ENCODE results near the gene KRTAP1-4. TPM values are rescaled to one million over a fixed set of nuclear protein-coding genes. Genes with fewer than 3 reads are reported as not detected.

KRTAP1-4 gene
- polyA plus RNA-seq, 6 donors from 2014 or later: not detected

DNA sequence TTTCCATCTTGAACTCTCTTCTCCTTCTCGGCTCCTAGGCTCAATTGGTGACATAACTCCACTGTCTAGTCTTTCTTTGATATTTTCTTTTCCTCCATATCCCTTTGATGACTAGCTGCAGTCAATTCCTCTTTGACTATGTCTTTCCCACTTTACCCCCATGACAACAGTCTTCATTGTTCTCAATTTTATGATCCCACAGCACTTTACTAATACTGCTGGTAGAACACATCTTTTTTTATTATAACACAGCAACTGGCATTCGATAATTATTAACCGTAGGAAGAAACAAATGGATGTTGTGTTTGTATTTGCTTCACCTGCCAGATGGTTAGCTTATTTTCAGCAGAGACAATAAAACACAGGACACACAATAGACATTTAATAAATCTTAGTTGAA lies 37.3 kb downstream of the KRTAP1-4 start:
- peaks cover 36 to 42% (median 41%) of the 10 kb centered on the region in 3 donors for H3K27me3 Mint-ChIP-seq
- H3K4me3 Mint-ChIP-seq: no peak overlapping the region
- no peak for DNase-seq
- no peaks in the 10 kb centered on the region for H3K36me3 Mint-ChIP-seq
- no peak overlapping the region for H3K27ac Mint-ChIP-seq
- peaks cover 2 to 3% (median 3%) of the 10 kb centered on the region in 3 donors for H3K4me1 Mint-ChIP-seq
- no peak for ATAC-seq (ENCODE audit: low read depth in 2 of 2)
- peaks cover 0 to 5% (median 0%) of the 10 kb centered on the region in 7 donors for H3K9me3 Mint-ChIP-seq

DNA sequence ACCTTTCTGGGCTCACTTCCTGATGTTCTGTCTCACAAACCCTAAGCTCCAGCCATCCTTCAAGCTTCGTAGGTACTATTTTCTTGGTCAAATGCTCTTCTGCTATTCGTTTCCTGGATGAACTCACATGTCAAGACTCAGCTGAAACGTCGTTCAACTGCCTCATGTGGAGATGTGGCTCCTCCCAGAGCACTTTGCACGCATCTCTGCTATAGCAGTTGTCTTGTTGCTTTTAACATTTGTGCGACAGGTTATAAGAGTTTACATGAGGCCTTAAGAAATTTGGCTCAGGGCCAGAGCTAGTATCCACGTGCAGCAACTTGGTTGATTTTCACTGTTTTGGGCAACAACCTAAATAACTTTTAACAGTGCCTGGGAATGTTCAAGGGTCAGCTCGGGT lies 43.1 kb downstream of the KRTAP1-4 start:
- Mint-ChIP-seq H3K27ac (no peak overlapping the region), H3K27me3 (peaks cover 19 to 33% (median 24%) of the 10 kb centered on the region in 3 donors), H3K4me3 (no peak overlapping the region), H3K36me3 (no peaks in the 10 kb centered on the region), H3K9me3 (peaks cover 0 to 5% (median 0%) of the 10 kb centered on the region in 7 donors), H3K4me1 (peaks cover 5 to 11% (median 7%) of the 10 kb centered on the region in 3 donors)
- ATAC-seq (ENCODE audit: low read depth in 2 of 2): no peak
- DNase-seq: no peak

DNA sequence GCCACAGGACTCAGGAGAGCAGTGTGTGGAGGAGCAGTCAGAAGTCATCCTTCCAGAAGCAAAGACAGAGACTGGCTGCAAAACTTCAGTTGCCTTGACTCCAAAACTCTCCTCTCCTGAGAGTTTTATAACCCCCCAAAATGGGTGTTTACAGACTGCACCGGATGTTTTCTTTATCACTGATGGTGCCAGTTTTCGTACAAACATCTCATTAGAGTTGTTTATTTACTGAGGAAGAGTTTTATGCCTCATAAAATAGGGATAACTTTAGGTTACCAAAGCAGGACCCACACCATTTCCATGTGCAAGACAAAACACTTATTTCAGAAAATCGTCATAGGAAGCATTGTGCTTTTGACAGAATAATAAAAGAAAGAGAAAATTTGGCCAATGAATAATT lies 45.8 kb downstream of the KRTAP1-4 start, which contains the start of gene KRT40:
TSS of gene KRT40 (minus strand) at position 101 of the 400 bp plus-strand sequence. CDS start at position 48, 53 bp downstream.
- no peak within 1 kb of the TSS for H3K4me3 Mint-ChIP-seq
- H3K27me3 Mint-ChIP-seq: peaks cover 19 to 41% (median 28%) of the 10 kb centered on the region in 3 donors
- ATAC-seq (ENCODE audit: low read depth in 2 of 2) (no peak), DNase-seq (no peak)
- H3K4me1 Mint-ChIP-seq: peaks cover 5 to 11% (median 7%) of the 10 kb centered on the region in 3 donors
- no peaks in the 10 kb centered on the region for H3K9me3 Mint-ChIP-seq
- no peaks in the 10 kb centered on the region for H3K36me3 Mint-ChIP-seq
- peak within 1 kb of the TSS in 1 of 6 donors; percentile 29 for H3K27ac Mint-ChIP-seq

DNA sequence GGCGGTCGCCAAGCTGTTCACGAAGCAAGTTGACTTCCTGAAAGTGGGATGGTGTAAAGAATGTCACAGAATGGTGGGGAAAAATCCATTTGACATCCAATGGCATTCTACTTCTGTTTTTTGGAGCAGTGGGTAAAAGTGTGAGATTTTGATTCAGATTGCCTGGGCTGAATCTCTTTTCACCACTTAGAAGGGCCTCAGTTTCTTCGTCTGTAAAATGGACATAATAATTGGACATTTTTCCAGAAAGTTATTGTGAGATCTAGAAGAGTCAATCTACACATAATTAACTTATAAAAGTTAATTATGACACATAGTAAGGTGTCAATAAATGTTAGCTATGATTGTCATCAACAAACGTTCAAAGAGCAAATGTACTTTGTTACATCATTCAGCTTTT lies 48.9 kb downstream of the KRTAP1-4 start:
- Mint-ChIP-seq H3K9me3 (no peaks in the 10 kb centered on the region), H3K36me3 (no peaks in the 10 kb centered on the region), H3K27me3 (peaks cover 21 to 38% (median 34%) of the 10 kb centered on the region in 3 donors), H3K27ac (no peak overlapping the region), H3K4me3 (no peak overlapping the region), H3K4me1 (no peaks in the 10 kb centered on the region)
- DNase-seq: no peak
- no peak for ATAC-seq (ENCODE audit: low read depth in 2 of 2)

DNA sequence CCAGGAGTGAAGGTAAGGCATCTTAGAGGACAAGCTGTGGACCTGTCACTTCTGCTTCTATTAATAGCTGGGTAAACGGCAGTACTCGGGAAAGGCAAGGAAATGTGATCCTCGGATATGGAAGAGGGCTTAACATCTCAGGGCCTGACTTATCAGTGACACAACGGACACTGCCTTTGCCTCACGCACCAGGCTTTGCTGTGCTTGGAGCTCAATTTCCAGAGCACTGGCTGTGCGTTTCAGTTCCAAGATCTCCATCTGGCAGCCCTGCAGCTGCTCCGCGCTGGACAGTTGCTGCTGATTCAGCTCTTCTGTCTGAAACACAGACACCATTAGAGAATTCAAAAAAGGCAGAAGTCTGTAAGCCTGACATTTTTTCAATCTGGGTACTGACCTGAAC lies 49.4 kb downstream of the KRTAP1-4 start:
- ATAC-seq (ENCODE audit: low read depth in 2 of 2) (no peak), DNase-seq (no peak)
- Mint-ChIP-seq H3K27ac (no peak overlapping the region), H3K9me3 (no peaks in the 10 kb centered on the region), H3K27me3 (peaks cover 24 to 39% (median 29%) of the 10 kb centered on the region in 3 donors), H3K4me1 (no peaks in the 10 kb centered on the region), H3K36me3 (no peaks in the 10 kb centered on the region), H3K4me3 (no peak overlapping the region)

DNA sequence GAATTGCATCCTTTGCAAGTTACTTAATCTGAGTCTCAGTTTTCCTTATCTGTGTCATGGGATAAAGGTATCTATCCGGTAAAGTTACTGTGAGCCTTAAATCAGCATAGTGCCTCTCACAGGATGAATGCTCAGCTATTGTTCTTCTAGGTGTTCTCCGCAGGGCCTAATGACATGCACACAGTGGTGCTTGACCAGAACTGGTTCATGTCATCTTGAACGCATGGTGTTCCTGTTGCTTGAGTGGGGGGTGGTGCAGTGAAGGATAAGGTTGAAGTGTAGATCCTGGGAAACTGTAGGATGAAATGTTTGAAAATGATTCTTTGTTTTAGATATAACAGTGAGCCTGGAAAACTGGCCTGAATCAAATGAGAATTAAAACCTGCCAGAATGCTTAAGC lies 49.9 kb downstream of the KRTAP1-4 start:
- Mint-ChIP-seq H3K4me1 (no peaks in the 10 kb centered on the region), H3K36me3 (no peaks in the 10 kb centered on the region)

More for the DNA sequence above, 49.9 kb downstream of the KRTAP1-4 start:
- H3K27ac Mint-ChIP-seq: no peak overlapping the region
- H3K4me3 Mint-ChIP-seq: no peak overlapping the region
- H3K27me3 Mint-ChIP-seq: peaks cover 28 to 39% (median 33%) of the 10 kb centered on the region in 3 donors
- ATAC-seq (ENCODE audit: low read depth in 2 of 2) (no peak), DNase-seq (no peak)
- H3K9me3 Mint-ChIP-seq: no peaks in the 10 kb centered on the region

Other genes starting within 250 kb of the KRTAP1-4 start
- under 1 TPM in 1 of 6 donors, not detected in 5; 0.53 TPM for gene KRT27, start 247.6 kb downstream of the KRTAP1-4 start, polyA plus RNA-seq (ENCODE audit: low read depth in 6 of 6)
- gene KRT28, start 230.2 kb downstream of the KRTAP1-4 start, polyA plus RNA-seq (ENCODE audit: low read depth in 6 of 6): not detected
- 100 to 1,000 TPM; 194 to 275 (median 232) TPM for gene KRT10, start 207.6 kb downstream of the KRTAP1-4 start, polyA plus RNA-seq (ENCODE audit: low read depth in 6 of 6)
- gene KRT12, start 163.0 kb downstream of the KRTAP1-4 start, polyA plus RNA-seq (ENCODE audit: low read depth in 6 of 6): not detected
- gene KRT20, start 145.0 kb downstream of the KRTAP1-4 start, polyA plus RNA-seq (ENCODE audit: low read depth in 6 of 6): not detected
- under 1 TPM in 1 of 6 donors, not detected in 5; 0.19 TPM for gene KRT23, start 92.5 kb downstream of the KRTAP1-4 start, polyA plus RNA-seq (ENCODE audit: low read depth in 6 of 6)
- gene KRT39, start 63.2 kb downstream of the KRTAP1-4 start, polyA plus RNA-seq (ENCODE audit: low read depth in 6 of 6): not detected
- not detected for gene KRT40, start 45.9 kb downstream of the KRTAP1-4 start, polyA plus RNA-seq (ENCODE audit: low read depth in 6 of 6)
- not detected for gene KRTAP3-3, start 36.0 kb downstream of the KRTAP1-4 start, polyA plus RNA-seq (ENCODE audit: low read depth in 6 of 6)
- not detected for gene KRTAP3-2, start 30.3 kb downstream of the KRTAP1-4 start, polyA plus RNA-seq (ENCODE audit: low read depth in 6 of 6)
- not detected for gene KRTAP3-1, start 21.1 kb downstream of the KRTAP1-4 start, polyA plus RNA-seq (ENCODE audit: low read depth in 6 of 6)
- gene KRTAP1-5, start 3.0 kb downstream of the KRTAP1-4 start, polyA plus RNA-seq (ENCODE audit: low read depth in 6 of 6): not detected
- gene KRTAP1-3, start 4.7 kb upstream of the KRTAP1-4 start, polyA plus RNA-seq (ENCODE audit: low read depth in 6 of 6): not detected
- gene KRTAP1-1, start 11.3 kb upstream of the KRTAP1-4 start, polyA plus RNA-seq (ENCODE audit: low read depth in 6 of 6): not detected
- gene KRTAP2-1, start 17.1 kb upstream of the KRTAP1-4 start, polyA plus RNA-seq (ENCODE audit: low read depth in 6 of 6): not detected
- not detected for gene KRTAP2-2, start 25.0 kb upstream of the KRTAP1-4 start, polyA plus RNA-seq (ENCODE audit: low read depth in 6 of 6)
- not detected for gene KRTAP2-3, start 29.9 kb upstream of the KRTAP1-4 start, polyA plus RNA-seq (ENCODE audit: low read depth in 6 of 6)
- gene KRTAP2-4, start 35.7 kb upstream of the KRTAP1-4 start, polyA plus RNA-seq (ENCODE audit: low read depth in 6 of 6): not detected
- gene KRTAP4-7, start 54.0 kb upstream of the KRTAP1-4 start, polyA plus RNA-seq (ENCODE audit: low read depth in 6 of 6): not detected
- not detected for gene KRTAP4-8, start 67.9 kb upstream of the KRTAP1-4 start, polyA plus RNA-seq (ENCODE audit: low read depth in 6 of 6)
- gene KRTAP4-16, start 72.0 kb upstream of the KRTAP1-4 start, polyA plus RNA-seq (ENCODE audit: low read depth in 6 of 6): not detected
- not detected for gene KRTAP4-9, start 75.2 kb upstream of the KRTAP1-4 start, polyA plus RNA-seq (ENCODE audit: low read depth in 6 of 6)
- gene KRTAP4-11, start 88.2 kb upstream of the KRTAP1-4 start, polyA plus RNA-seq (ENCODE audit: low read depth in 6 of 6): not detected
- gene KRTAP4-12, start 94.0 kb upstream of the KRTAP1-4 start, polyA plus RNA-seq (ENCODE audit: low read depth in 6 of 6): 1 to 10 TPM in 2 of 6 donors, under 1 TPM in 2, not detected in 2; 0.30 to 3.3 (median 1.3) TPM
- gene KRTAP4-6, start 110.3 kb upstream of the KRTAP1-4 start, polyA plus RNA-seq (ENCODE audit: low read depth in 6 of 6): 1 to 10 TPM in 2 of 6 donors, not detected in 4; 1.6 to 2.0 TPM
- not detected for gene KRTAP4-5, start 119.6 kb upstream of the KRTAP1-4 start, polyA plus RNA-seq (ENCODE audit: low read depth in 6 of 6)
- not detected for gene KRTAP4-4, start 130.6 kb upstream of the KRTAP1-4 start, polyA plus RNA-seq (ENCODE audit: low read depth in 6 of 6)
- not detected for gene KRTAP4-3, start 138.0 kb upstream of the KRTAP1-4 start, polyA plus RNA-seq (ENCODE audit: low read depth in 6 of 6)
- gene KRTAP4-2, start 148.0 kb upstream of the KRTAP1-4 start, polyA plus RNA-seq (ENCODE audit: low read depth in 6 of 6): not detected
- gene KRTAP4-1, start 154.7 kb upstream of the KRTAP1-4 start, polyA plus RNA-seq (ENCODE audit: low read depth in 6 of 6): not detected
- not detected for gene KRTAP9-1, start 159.7 kb upstream of the KRTAP1-4 start, polyA plus RNA-seq (ENCODE audit: low read depth in 6 of 6)
- gene KRTAP9-2, start 196.5 kb upstream of the KRTAP1-4 start, polyA plus RNA-seq (ENCODE audit: low read depth in 6 of 6): not detected
- gene KRTAP9-3, start 202.3 kb upstream of the KRTAP1-4 start, polyA plus RNA-seq (ENCODE audit: low read depth in 6 of 6): not detected
- gene KRTAP9-8, start 207.8 kb upstream of the KRTAP1-4 start, polyA plus RNA-seq (ENCODE audit: low read depth in 6 of 6): not detected
- not detected for gene KRTAP9-4, start 219.5 kb upstream of the KRTAP1-4 start, polyA plus RNA-seq (ENCODE audit: low read depth in 6 of 6)
- gene KRTAP9-9, start 225.2 kb upstream of the KRTAP1-4 start, polyA plus RNA-seq (ENCODE audit: low read depth in 6 of 6): not detected
- gene KRTAP9-6, start 235.2 kb upstream of the KRTAP1-4 start, polyA plus RNA-seq (ENCODE audit: low read depth in 6 of 6): not detected
- not detected for gene KRTAP9-7, start 245.5 kb upstream of the KRTAP1-4 start, polyA plus RNA-seq (ENCODE audit: low read depth in 6 of 6)

Data from naive B cell (primary cell).